ENCODE results near the gene PTK6.

Gene PTK6

GRCh38 chr20:63570281-63571086 is 33.3 kb upstream of the PTK6 start:
- no peak overlapping the region for H2BK120ac ChIP-seq (ENCODE audit: low read depth, low read length)
- H2BK12ac ChIP-seq (ENCODE audit: low read length): no peak overlapping the region
- peak overlapping the region; percentile 55 for H3K23ac ChIP-seq (ENCODE audit: low read depth, low read length, poor library complexity)
- no peak overlapping the region for H4K91ac ChIP-seq (ENCODE audit: low read depth, low read length, poor library complexity)
- H2BK15ac ChIP-seq (ENCODE audit: low read length): no peak overlapping the region
- no peaks in the 10 kb centered on the region for H3K27me3 ChIP-seq (ENCODE audit: control insufficient read depth in 3 of 3, insufficient read depth in 3 of 3, low read depth in 1 of 3, low read length in 3 of 3)
- no peaks in the 10 kb centered on the region for H3K9me3 ChIP-seq (replicated peaks in 1 of 2; ENCODE audit: control insufficient read depth in 2 of 2, insufficient read depth in 1 of 2, low read depth in 1 of 2, low read length in 2 of 2)
- H2BK5ac ChIP-seq (ENCODE audit: low read length): no peak overlapping the region
- peaks cover 3 to 14% of the 10 kb centered on the region in 2 donors for H3K4me1 ChIP-seq (ENCODE audit: control insufficient read depth in 2 of 2, insufficient read depth in 1 of 2, low read depth in 1 of 2, low read length in 2 of 2)
- H3K27ac ChIP-seq (replicated peaks; ENCODE audit: low read length): no peak overlapping the region
- peaks cover 3% of the 10 kb centered on the region for H3K79me1 ChIP-seq (ENCODE audit: low read depth, low read length)
- H2AK5ac ChIP-seq (ENCODE audit: low read depth, low read length): no peak overlapping the region
- no peak overlapping the region for H3K14ac ChIP-seq (ENCODE audit: low read length)
- H3K18ac ChIP-seq (ENCODE audit: low read length): peak overlapping the region; percentile 17
- WGBS, 2 donors (ENCODE audit: extremely low coverage in 2 of 2, insufficient read length in 2 of 2, insufficient replicate concordance in 1 of 2): no CpG with 5 or more reads among the region's 28 CpGs
- no peak for DNase-seq (ENCODE audit: low spot score)
- H2AFZ ChIP-seq (ENCODE audit: low read length): no peak overlapping the region
- no peak overlapping the region for H3K4ac ChIP-seq (ENCODE audit: low read length)
- H4K8ac ChIP-seq (ENCODE audit: low read depth, low read length): no peak overlapping the region
- H3K4me2 ChIP-seq (ENCODE audit: insufficient read depth, low read length, poor library complexity, severe bottlenecking): no peak overlapping the region
- H3K36me3 ChIP-seq (replicated peaks in 1 of 2; ENCODE audit: control insufficient read depth in 2 of 2, insufficient read depth in 2 of 2, low read length in 2 of 2): no peaks in the 10 kb centered on the region
- H3K4me3 ChIP-seq (ENCODE audit: low read length in 2 of 2): no peak overlapping the region
- no peak overlapping the region for H3K9ac ChIP-seq (ENCODE audit: low read depth, low read length, poor library complexity)

- H3K4me1 ChIP-seq (ENCODE audit: control insufficient read depth in 2 of 2, insufficient read depth in 1 of 2, low read depth in 1 of 2, low read length in 2 of 2): peaks cover 2 to 7% of the 10 kb centered on the region in 2 donors
- H3K27ac ChIP-seq (replicated peaks; ENCODE audit: low read length): no peak overlapping the region
- H2AK5ac ChIP-seq (ENCODE audit: low read depth, low read length): no peak overlapping the region
- H4K8ac ChIP-seq (ENCODE audit: low read depth, low read length): peak overlapping the region; percentile 43
- H2BK5ac ChIP-seq (ENCODE audit: low read length): no peak overlapping the region
- DNase-seq (ENCODE audit: low spot score): no peak
- peak overlapping the region; percentile 17 for H3K14ac ChIP-seq (ENCODE audit: low read length)
- peaks cover 4% of the 10 kb centered on the region for H3K79me1 ChIP-seq (ENCODE audit: low read depth, low read length)
- H2AFZ ChIP-seq (ENCODE audit: low read length): no peak overlapping the region
- H3K27me3 ChIP-seq (ENCODE audit: control insufficient read depth in 3 of 3, insufficient read depth in 3 of 3, low read depth in 1 of 3, low read length in 3 of 3): no peaks in the 10 kb centered on the region
- no peaks in the 10 kb centered on the region for H3K36me3 ChIP-seq (replicated peaks in 1 of 2; ENCODE audit: control insufficient read depth in 2 of 2, insufficient read depth in 2 of 2, low read length in 2 of 2)
- H3K9ac ChIP-seq (ENCODE audit: low read depth, low read length, poor library complexity): peak overlapping the region; percentile 21
- WGBS, 2 donors (ENCODE audit: extremely low coverage in 2 of 2, insufficient read length in 2 of 2, insufficient replicate concordance in 1 of 2): no CpG with 5 or more reads among the region's 46 CpGs
- H3K4me2 ChIP-seq (ENCODE audit: insufficient read depth, low read length, poor library complexity, severe bottlenecking): no peak overlapping the region
- H2BK12ac ChIP-seq (ENCODE audit: low read length): peak overlapping the region; percentile 41
- no peaks in the 10 kb centered on the region for H3K9me3 ChIP-seq (replicated peaks in 1 of 2; ENCODE audit: control insufficient read depth in 2 of 2, insufficient read depth in 1 of 2, low read depth in 1 of 2, low read length in 2 of 2)
- H3K4ac ChIP-seq (ENCODE audit: low read length): no peak overlapping the region
- H3K18ac ChIP-seq (ENCODE audit: low read length): peak overlapping the region; percentile 57
- H4K91ac ChIP-seq (ENCODE audit: low read depth, low read length, poor library complexity): no peak overlapping the region
- H3K4me3 ChIP-seq (ENCODE audit: low read length in 2 of 2): no peak overlapping the region
- H3K23ac ChIP-seq (ENCODE audit: low read depth, low read length, poor library complexity): peak overlapping the region; percentile 43
- H2BK15ac ChIP-seq (ENCODE audit: low read length): peak overlapping the region; percentile 49
- H2BK120ac ChIP-seq (ENCODE audit: low read depth, low read length): no peak overlapping the region
Observed at GRCh38 chr20:63568986-63569949, 32.1 kb upstream of the PTK6 start.

DNA sequence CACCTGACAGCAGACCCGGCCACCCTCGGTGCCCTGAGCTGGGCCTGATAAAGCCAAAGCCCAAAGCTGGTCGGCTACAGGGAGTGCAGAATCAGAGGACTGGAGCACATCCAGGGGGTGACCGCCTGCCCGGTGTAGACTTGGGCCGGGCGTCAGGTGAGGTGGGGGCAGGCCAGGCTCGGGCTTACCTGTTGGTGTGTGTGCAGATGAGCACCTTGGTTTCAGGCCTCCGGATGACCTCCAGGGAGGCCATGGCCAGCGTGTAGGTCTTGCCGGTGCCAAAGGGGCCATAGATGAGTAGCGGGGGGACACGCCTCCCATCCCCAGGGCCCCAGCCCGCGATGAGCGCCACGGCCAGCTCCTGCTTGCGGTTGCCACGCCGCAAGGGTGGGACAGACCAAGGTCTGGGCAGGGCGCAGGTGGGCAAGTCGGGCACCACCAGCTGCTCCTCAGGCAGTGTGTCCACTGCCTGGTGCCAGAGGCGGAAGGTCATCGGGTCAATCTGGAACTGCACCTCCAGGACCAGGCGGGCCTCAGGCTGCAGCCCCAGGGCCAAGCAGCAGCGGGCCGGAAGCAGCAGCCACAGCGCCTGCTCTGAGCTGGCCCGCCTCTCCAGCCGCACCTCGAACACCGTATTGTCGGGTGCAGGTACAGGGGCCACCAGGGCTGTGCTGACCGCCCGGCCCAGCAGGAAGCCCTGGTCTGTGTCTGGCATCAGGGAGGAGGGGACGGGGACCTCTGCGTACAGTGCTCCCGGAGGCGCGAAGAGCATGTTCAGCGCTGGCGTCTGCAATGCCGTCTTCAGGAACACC is 31.2 kb upstream of the PTK6 start:
- H3K36me3 ChIP-seq (replicated peaks in 1 of 2; ENCODE audit: control insufficient read depth in 2 of 2, insufficient read depth in 2 of 2, low read length in 2 of 2): no peaks in the 10 kb centered on the region
- H3K4me1 ChIP-seq (ENCODE audit: control insufficient read depth in 2 of 2, insufficient read depth in 1 of 2, low read depth in 1 of 2, low read length in 2 of 2): peaks cover 2 to 3% of the 10 kb centered on the region in 2 donors
- H3K79me1 ChIP-seq (ENCODE audit: low read depth, low read length): peaks cover 4% of the 10 kb centered on the region
- no peak overlapping the region for H3K9ac ChIP-seq (ENCODE audit: low read depth, low read length, poor library complexity)
- no peaks in the 10 kb centered on the region for H3K9me3 ChIP-seq (replicated peaks in 1 of 2; ENCODE audit: control insufficient read depth in 2 of 2, insufficient read depth in 1 of 2, low read depth in 1 of 2, low read length in 2 of 2)
- H4K8ac ChIP-seq (ENCODE audit: low read depth, low read length): no peak overlapping the region
- H3K23ac ChIP-seq (ENCODE audit: low read depth, low read length, poor library complexity): no peak overlapping the region
- no peak overlapping the region for H3K27ac ChIP-seq (replicated peaks; ENCODE audit: low read length)
- no peaks in the 10 kb centered on the region for H3K27me3 ChIP-seq (ENCODE audit: control insufficient read depth in 3 of 3, insufficient read depth in 3 of 3, low read depth in 1 of 3, low read length in 3 of 3)
- H2AK5ac ChIP-seq (ENCODE audit: low read depth, low read length): peak overlapping the region; percentile 37
- DNase-seq (ENCODE audit: low spot score): no peak
- H3K4ac ChIP-seq (ENCODE audit: low read length): peak overlapping the region; percentile 53
- no peak overlapping the region for H2BK15ac ChIP-seq (ENCODE audit: low read length)
- no CpG with 5 or more reads among the region's 43 CpGs for WGBS, 2 donors (ENCODE audit: extremely low coverage in 2 of 2, insufficient read length in 2 of 2, insufficient replicate concordance in 1 of 2)
- H2BK5ac ChIP-seq (ENCODE audit: low read length): no peak overlapping the region
- peak overlapping the region; percentile 41 for H2BK12ac ChIP-seq (ENCODE audit: low read length)
- peak overlapping the region; percentile 56 for H3K14ac ChIP-seq (ENCODE audit: low read length)
- no peak overlapping the region for H2BK120ac ChIP-seq (ENCODE audit: low read depth, low read length)
- no peak overlapping the region for H2AFZ ChIP-seq (ENCODE audit: low read length)
- no peak overlapping the region for H3K4me2 ChIP-seq (ENCODE audit: insufficient read depth, low read length, poor library complexity, severe bottlenecking)
- peak overlapping the region; percentile 53 for H4K91ac ChIP-seq (ENCODE audit: low read depth, low read length, poor library complexity)
- no peak overlapping the region for H3K4me3 ChIP-seq (ENCODE audit: low read length in 2 of 2)
- H3K18ac ChIP-seq (ENCODE audit: low read length): no peak overlapping the region

All from neuronal stem cell (in vitro differentiated cells).